ENCODE data around the gene CFAP61. TPM values are rescaled to one million over a fixed set of nuclear protein-coding genes. Genes with fewer than 3 reads are reported as not detected.

Gene CFAP61
- total RNA-seq, 4 donors from 2014 or later: not detected

- DNase-seq (ENCODE audit: extremely low spot score): no peak
- TF ChIP-seq POLR2AphosphoS5 (IDR thresholded peaks at IDR 0.05): no peak
- TF ChIP-seq POLR2A (IDR thresholded peaks at IDR 0.05; ENCODE audit: low read depth): no peak
- TF ChIP-seq CTCF (IDR thresholded peaks at IDR 0.05): no peak
- TF ChIP-seq EP300 (IDR thresholded peaks at IDR 0.05): no peak
- Histone ChIP-seq H3K9me3 (no peaks in the 10 kb centered on the region), H3K27me3 (no peaks in the 10 kb centered on the region), H3K4me1 (peaks cover 14 to 54% (median 43%) of the 10 kb centered on the region in 4 donors), H3K27ac (replicated peaks in 1 of 4) (no peak overlapping the region), H3K4me3 (no peak overlapping the region), H3K36me3 (peaks cover 4 to 33% (median 18%) of the 10 kb centered on the region in 4 donors)
- intact Hi-C loops (cut with DNase I): no loop called here
These were observed 29.8 kb upstream of the CFAP61 start for GRCh38 chr20:20022498-20022897.

GRCh38 chr20:20023395-20023794, 28.9 kb upstream of the CFAP61 start:
- DNase-seq (ENCODE audit: extremely low spot score): no peak
- no peak for TF ChIP-seq EP300 (IDR thresholded peaks at IDR 0.05)
- TF ChIP-seq POLR2AphosphoS5 (IDR thresholded peaks at IDR 0.05): no peak
- TF ChIP-seq POLR2A (IDR thresholded peaks at IDR 0.05; ENCODE audit: low read depth): no peak
- intact Hi-C loops (cut with DNase I): no loop called here
- Histone ChIP-seq H3K4me1 (peaks cover 8 to 46% (median 35%) of the 10 kb centered on the region in 4 donors), H3K27me3 (no peaks in the 10 kb centered on the region), H3K36me3 (peaks cover 4 to 42% (median 27%) of the 10 kb centered on the region in 4 donors), H3K27ac (replicated peaks in 1 of 4) (no peak overlapping the region), H3K9me3 (no peaks in the 10 kb centered on the region), H3K4me3 (no peak overlapping the region)
- whole genome bisulfite sequencing: 94% methylated on average over 3 of the region's 3 CpGs

DNA sequence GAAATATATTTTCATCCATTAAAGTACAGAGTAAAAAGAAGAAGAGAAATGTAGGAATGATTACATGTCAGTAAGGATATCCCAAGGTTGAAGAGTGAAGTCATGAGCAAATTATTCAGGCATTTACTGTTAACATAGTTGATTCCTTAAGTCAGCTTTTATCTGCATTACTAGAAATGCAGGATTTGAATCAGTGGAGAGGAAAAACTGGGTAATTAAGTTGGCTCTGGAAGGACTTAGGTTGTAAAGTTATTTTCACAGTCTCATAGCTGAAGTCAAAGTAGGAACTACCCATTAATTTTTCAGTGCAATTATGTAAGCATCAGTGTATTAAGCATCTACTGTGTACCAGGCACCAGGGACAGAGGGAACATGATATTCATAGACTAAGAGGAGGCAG, 27.4 kb upstream of the CFAP61 start:
- H3K4me1 ChIP-seq: peaks cover 0 to 31% (median 20%) of the 10 kb centered on the region in 4 donors
- H3K9me3 ChIP-seq: no peaks in the 10 kb centered on the region
- DNase-seq (ENCODE audit: extremely low spot score): no peak
- H3K36me3 ChIP-seq: peaks cover 4 to 57% (median 38%) of the 10 kb centered on the region in 4 donors
- H3K4me3 ChIP-seq: no peak overlapping the region
- intact Hi-C loops (cut with DNase I): no loop called here
- TF ChIP-seq EP300 (IDR thresholded peaks at IDR 0.05): no peak
- no peak for TF ChIP-seq POLR2AphosphoS5 (IDR thresholded peaks at IDR 0.05)
- TF ChIP-seq POLR2A (IDR thresholded peaks at IDR 0.05; ENCODE audit: low read depth): no peak
- TF ChIP-seq CTCF (IDR thresholded peaks at IDR 0.05): no peak
- no peak overlapping the region for H3K27ac ChIP-seq (replicated peaks in 1 of 4)
- no peaks in the 10 kb centered on the region for H3K27me3 ChIP-seq

DNA sequence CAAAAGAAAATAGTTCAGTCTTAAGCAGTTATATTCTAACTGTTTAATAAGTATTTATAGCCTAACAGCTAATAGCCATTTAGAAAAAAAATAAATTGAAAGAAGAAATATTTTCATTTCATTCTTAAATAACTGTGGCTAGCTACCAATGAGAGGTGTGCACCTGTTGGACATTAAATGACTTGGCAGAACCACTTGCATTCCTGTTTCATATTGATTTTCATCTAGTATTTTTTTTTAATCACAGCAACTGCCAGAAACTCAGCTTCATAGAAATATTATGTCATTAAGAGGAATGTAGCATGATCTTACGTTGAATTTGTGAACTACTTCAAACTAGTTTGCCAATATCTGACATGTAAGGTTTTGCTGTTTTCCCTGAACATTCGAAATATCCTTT, 25.0 kb upstream of the CFAP61 start:
- Histone ChIP-seq H3K36me3 (peaks cover 4 to 79% (median 51%) of the 10 kb centered on the region in 4 donors), H3K27ac (replicated peaks in 1 of 4) (no peak overlapping the region), H3K4me3 (no peak overlapping the region), H3K4me1 (peaks cover 0 to 8% (median 0%) of the 10 kb centered on the region in 4 donors), H3K9me3 (no peaks in the 10 kb centered on the region), H3K27me3 (no peaks in the 10 kb centered on the region)
- intact Hi-C loops (cut with DNase I): no loop called here
- 70% methylated on average over 2 of the region's 2 CpGs for WGBS
- TF ChIP-seq EP300 (IDR thresholded peaks at IDR 0.05): no peak
- TF ChIP-seq POLR2AphosphoS5 (IDR thresholded peaks at IDR 0.05): no peak
- TF ChIP-seq CTCF (IDR thresholded peaks at IDR 0.05): no peak
- TF ChIP-seq POLR2A (IDR thresholded peaks at IDR 0.05; ENCODE audit: low read depth): no peak
- no peak for DNase-seq (ENCODE audit: extremely low spot score)

- WGBS: 84% methylated on average over 5 of the region's 5 CpGs
- Histone ChIP-seq H3K9me3 (no peaks in the 10 kb centered on the region), H3K27me3 (no peaks in the 10 kb centered on the region), H3K27ac (replicated peaks in 1 of 4) (no peak overlapping the region), H3K4me1 (no peaks in the 10 kb centered on the region), H3K4me3 (no peak overlapping the region), H3K36me3 (peaks cover 31 to 98% (median 82%) of the 10 kb centered on the region in 4 donors)
- intact Hi-C loops (cut with DNase I): no loop called here
- DNase-seq (ENCODE audit: extremely low spot score): no peak
- TF ChIP-seq POLR2AphosphoS5 (IDR thresholded peaks at IDR 0.05): no peak
- TF ChIP-seq CTCF (IDR thresholded peaks at IDR 0.05): no peak
- no peak for TF ChIP-seq EP300 (IDR thresholded peaks at IDR 0.05)
- no peak for TF ChIP-seq POLR2A (IDR thresholded peaks at IDR 0.05; ENCODE audit: low read depth)
These were observed 20.5 kb upstream of the CFAP61 start for GRCh38 chr20:20031790-20032189.
